GM23338 (cell line): ENCODE measurements around the gene ARL15. TPM values are rescaled to one million over a fixed set of nuclear protein-coding genes. Genes with fewer than 3 reads are reported as not detected.

Experiments
- ATAC-seq: fragments of 200-7000 bp; cut with Tn5 transposase; 3 replicates; pipeline ENCODE4 v1.9.1; 2020
- DNase-seq: peaks from one replicate; pipeline ENCODE4 v3.0.0-alpha.2; 2015; ENCODE audit warnings: low spot score
- H2AFZ ChIP-seq: fragments of 200-600 bp; sonication (generic); 2 replicates; pipeline ENCODE4 v1.8.0; 2016; ENCODE audit warnings: antibody characterized with exemption, mild to moderate bottlenecking, moderate library complexity
- H3F3A ChIP-seq: fragments of 200-600 bp; sonication (generic); replicated peaks from 2 replicates; pipeline ENCODE4 v1.8.0; 2017; ENCODE audit warnings: antibody characterized with exemption, mixed run types, low read depth
- H3K27ac ChIP-seq: fragments of 200-600 bp; sonication (generic); 2 replicates; pipeline ENCODE4 v1.6.1; 2016; ENCODE audit warnings: low read depth
- H3K27me3 ChIP-seq: fragments of 200-600 bp; sonication (generic); 2 replicates; pipeline ENCODE4 v1.8.0; 2016; ENCODE audit warnings: mild to moderate bottlenecking, mixed run types, moderate library complexity; ENCODE audit not compliant: insufficient read depth
- H3K36me3 ChIP-seq: fragments of 200-600 bp; sonication (generic); 2 replicates; pipeline ENCODE4 v1.8.0; 2016; ENCODE audit warnings: mild to moderate bottlenecking; ENCODE audit not compliant: insufficient read depth
- H3K4me1 ChIP-seq: fragments of 200-600 bp; sonication (generic); 2 replicates; pipeline ENCODE4 v1.8.0; 2016; ENCODE audit warnings: mild to moderate bottlenecking, moderate library complexity; ENCODE audit not compliant: insufficient read depth
- H3K4me2 ChIP-seq: fragments of 200-600 bp; sonication (generic); 2 replicates; pipeline ENCODE4 v1.7.1; 2017; ENCODE audit warnings: mixed run types
- H3K4me3 ChIP-seq: fragments of 200-600 bp; sonication (generic); 2 replicates; pipeline ENCODE4 v1.6.1; 2016; ENCODE audit warnings: mixed run types
- H3K79me2 ChIP-seq: fragments of 200-600 bp; sonication (generic); replicated peaks from 2 replicates; pipeline ENCODE4 v1.8.0; 2017; ENCODE audit warnings: mild to moderate bottlenecking; ENCODE audit not compliant: insufficient read depth
- H3K9me2 ChIP-seq: fragments of 200-600 bp; sonication (generic); 2 replicates; pipeline ENCODE4 v1.8.0; 2017; ENCODE audit not compliant: insufficient read depth
- H4K20me1 ChIP-seq: fragments of 200-600 bp; sonication (generic); replicated peaks from 2 replicates; pipeline ENCODE4 v1.8.0; 2017; ENCODE audit warnings: mild to moderate bottlenecking; ENCODE audit not compliant: insufficient read depth
- H3K27ac Mint-ChIP-seq: 2 replicates; pipeline ENCODE4 v1.8.0; 2020; ENCODE audit warnings: inconsistent platforms, mild to moderate bottlenecking, moderate library complexity, mixed read lengths
- H3K27me3 Mint-ChIP-seq: 3 replicates; pipeline ENCODE4 v1.8.0; 2022; ENCODE audit warnings: low read depth, mild to moderate bottlenecking, moderate library complexity, mixed read lengths, inconsistent platforms; ENCODE audit not compliant: insufficient read depth, poor library complexity
- H3K36me3 Mint-ChIP-seq: 3 replicates; pipeline ENCODE4 v1.8.0; 2021; ENCODE audit warnings: low read depth, mild to moderate bottlenecking, inconsistent platforms, moderate library complexity, mixed read lengths
- H3K4me1 Mint-ChIP-seq: 3 replicates; pipeline ENCODE4 v1.8.0; 2020; ENCODE audit warnings: mild to moderate bottlenecking, inconsistent platforms, mixed read lengths
- H3K4me3 Mint-ChIP-seq: 3 replicates; pipeline ENCODE4 v1.8.0; 2021; ENCODE audit warnings: moderate library complexity, mild to moderate bottlenecking, inconsistent platforms, mixed read lengths
- H3K9me3 Mint-ChIP-seq: 3 replicates; pipeline ENCODE4 v1.8.0; 2020; ENCODE audit warnings: moderate library complexity, mild to moderate bottlenecking, inconsistent platforms, mixed read lengths
- CREB1 ChIP-seq: fragments of 250-450 bp; sonication (Bioruptor Pico); IDR thresholded peaks from 2 replicates; pipeline ENCODE4 v1.5.0; 2020; ENCODE audit warnings: low read depth, mild to moderate bottlenecking, moderate library complexity
- JUNB ChIP-seq: IDR thresholded peaks from one replicate; pipeline ENCODE4 v1.6.1; 2016; ENCODE audit warnings: antibody characterized with exemption; ENCODE audit not compliant: unreplicated experiment
- NANOG ChIP-seq: IDR thresholded peaks from 2 replicates; pipeline ENCODE4 v1.6.1; 2016; ENCODE audit warnings: antibody characterized with exemption, borderline replicate concordance
- REST ChIP-seq: IDR thresholded peaks from one replicate; pipeline ENCODE4 v1.6.1; 2018; ENCODE audit warnings: antibody characterized with exemption; ENCODE audit not compliant: unreplicated experiment
- ZNF114 ChIP-seq: fragments of 250-450 bp; sonication (Bioruptor Pico); IDR thresholded peaks from 2 replicates; pipeline ENCODE4 v1.5.0; 2020; ENCODE audit warnings: mild to moderate bottlenecking, moderate library complexity
- ZNF331 ChIP-seq: fragments of 250-450 bp; sonication (Bioruptor Pico); IDR thresholded peaks from 2 replicates; pipeline ENCODE4 v1.5.0; 2020; ENCODE audit warnings: low read depth, mild to moderate bottlenecking, moderate library complexity
- ZNF462 ChIP-seq: fragments of 250-450 bp; sonication (Bioruptor Pico); IDR thresholded peaks from 2 replicates; pipeline ENCODE4 v1.5.0; 2020; ENCODE audit warnings: mild to moderate bottlenecking, moderate library complexity
- polyA plus RNA-seq: library from polyadenylated mRNA; unstranded; fragments of >200 nt; fragmentation: Nextera tagmentation; extraction: Ambion mirVana; gene quantifications from 2 replicates; pipeline ENCODE4 v1.2.1, GENCODE V29; 2016
- total RNA-seq: library from RNA; depleted of rRNA; stranded (reverse); fragments of >200 nt; shearing (Covaris generic); gene quantifications from 2 replicates; pipeline ENCODE4 v1.2.3, GENCODE V29; 2014
- TF ChIP-seq, protein P1 (sequence below), 2 experiments: fragments of 200-600 bp in 1 of 2; sonication (generic) in 1 of 2; conservative IDR thresholded peaks; 2 replicates each; pipeline versions ENCODE4 v1.5.1 to v1.6.1; 2016 to 2017; ENCODE audit warnings: antibody characterized with exemption in 2 of 2, low read depth in 2 of 2, mild to moderate bottlenecking in 2 of 2, moderate library complexity in 1 of 2
- TF ChIP-seq, protein P2 (sequence below): IDR thresholded peaks from 2 replicates; pipeline ENCODE4 v1.6.1; 2016; ENCODE audit warnings: antibody characterized with exemption

The ARL15 gene
- total and polyA plus RNA-seq, 2 experiments from 2014 or later, result 13.0 to 54.0 TPM

DNA sequence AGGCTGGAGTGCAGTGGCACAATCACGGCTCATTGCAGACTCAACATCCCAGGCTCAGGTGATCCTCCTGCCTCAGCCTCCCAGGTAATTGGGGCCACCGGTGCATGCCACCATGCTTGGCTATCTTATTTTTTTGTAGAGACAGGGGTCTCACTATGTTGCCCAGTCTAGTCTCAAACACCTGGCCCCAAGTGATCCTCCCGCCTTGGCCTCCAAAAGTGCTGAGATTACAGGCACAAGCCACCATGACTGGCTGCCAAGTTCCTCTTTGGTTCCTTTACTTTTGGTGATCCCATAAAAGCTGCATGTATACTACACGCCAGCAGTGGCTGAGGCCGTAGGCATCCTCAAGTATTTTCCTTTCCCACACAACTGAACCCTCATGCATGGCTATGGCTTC is 11.4 kb downstream of the ARL15 start (continued):
- TF ChIP-seq ZNF462 (CRISPR knock-in tag), result no peak

GRCh38 chr5:54296386-54296785 is 14.0 kb downstream of the ARL15 start:
- Histone ChIP-seq H3K4me2 (0 out of 2 replicates have a peak overlapping the region, but pooled peaks have one; percentile 2), H3K4me1 (peaks cover 21% of the 10 kb centered on the region), H3K36me3 (no peaks in the 10 kb centered on the region), H3K27ac (no peak overlapping the region), H3K27me3 (no peaks in the 10 kb centered on the region), H2AFZ (no peak overlapping the region), H3F3A (no peaks in the 10 kb centered on the region), H3K4me3 (no peak overlapping the region), H4K20me1 (no peaks in the 10 kb centered on the region; the same call in 1 of the 2 replicates), H3K79me2 (peaks cover 86% of the 10 kb centered on the region), H3K9me2 (no peaks in the 10 kb centered on the region)
- ATAC-seq (peak; percentile 51), DNase-seq (no peak)
- Mint-ChIP-seq H3K27me3 (no peaks in the 10 kb centered on the region), H3K36me3 (no peaks in the 10 kb centered on the region), H3K9me3 (no peaks in the 10 kb centered on the region), H3K4me1 (peaks cover 43% of the 10 kb centered on the region), H3K27ac (peak overlapping the region; percentile 15; the same call in 1 of the 2 replicates), H3K4me3 (no peak overlapping the region)
- no peak for TF ChIP-seq REST
- no peak for TF ChIP-seq ZNF114 (CRISPR knock-in tag)
- TF ChIP-seq CREB1 (CRISPR knock-in tag), result no peak
- TF ChIP-seq NANOG, result no peak
- no peak for TF ChIP-seq ZNF331 (CRISPR knock-in tag)
- TF ChIP-seq, protein P1, sequence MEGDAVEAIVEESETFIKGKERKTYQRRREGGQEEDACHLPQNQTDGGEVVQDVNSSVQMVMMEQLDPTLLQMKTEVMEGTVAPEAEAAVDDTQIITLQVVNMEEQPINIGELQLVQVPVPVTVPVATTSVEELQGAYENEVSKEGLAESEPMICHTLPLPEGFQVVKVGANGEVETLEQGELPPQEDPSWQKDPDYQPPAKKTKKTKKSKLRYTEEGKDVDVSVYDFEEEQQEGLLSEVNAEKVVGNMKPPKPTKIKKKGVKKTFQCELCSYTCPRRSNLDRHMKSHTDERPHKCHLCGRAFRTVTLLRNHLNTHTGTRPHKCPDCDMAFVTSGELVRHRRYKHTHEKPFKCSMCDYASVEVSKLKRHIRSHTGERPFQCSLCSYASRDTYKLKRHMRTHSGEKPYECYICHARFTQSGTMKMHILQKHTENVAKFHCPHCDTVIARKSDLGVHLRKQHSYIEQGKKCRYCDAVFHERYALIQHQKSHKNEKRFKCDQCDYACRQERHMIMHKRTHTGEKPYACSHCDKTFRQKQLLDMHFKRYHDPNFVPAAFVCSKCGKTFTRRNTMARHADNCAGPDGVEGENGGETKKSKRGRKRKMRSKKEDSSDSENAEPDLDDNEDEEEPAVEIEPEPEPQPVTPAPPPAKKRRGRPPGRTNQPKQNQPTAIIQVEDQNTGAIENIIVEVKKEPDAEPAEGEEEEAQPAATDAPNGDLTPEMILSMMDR (conservative IDR thresholded peaks at IDR 0.05; ENCODE audit: low read depth in 2 of 2), result no peak
- TF ChIP-seq JUNB, result no peak
- TF ChIP-seq, protein P2, sequence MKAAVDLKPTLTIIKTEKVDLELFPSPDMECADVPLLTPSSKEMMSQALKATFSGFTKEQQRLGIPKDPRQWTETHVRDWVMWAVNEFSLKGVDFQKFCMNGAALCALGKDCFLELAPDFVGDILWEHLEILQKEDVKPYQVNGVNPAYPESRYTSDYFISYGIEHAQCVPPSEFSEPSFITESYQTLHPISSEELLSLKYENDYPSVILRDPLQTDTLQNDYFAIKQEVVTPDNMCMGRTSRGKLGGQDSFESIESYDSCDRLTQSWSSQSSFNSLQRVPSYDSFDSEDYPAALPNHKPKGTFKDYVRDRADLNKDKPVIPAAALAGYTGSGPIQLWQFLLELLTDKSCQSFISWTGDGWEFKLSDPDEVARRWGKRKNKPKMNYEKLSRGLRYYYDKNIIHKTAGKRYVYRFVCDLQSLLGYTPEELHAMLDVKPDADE, result no peak
